GM12878 (cell line): ENCODE data around the gene PELI2. TPM values are rescaled to one million over a fixed set of nuclear protein-coding genes. Genes with fewer than 3 reads are reported as not detected.

Source experiments
- ATAC-seq: fragments of 200-7000 bp; cut with Tn5 transposase; 3 replicates; pipeline ENCODE4 v1.9.1; 2020; ENCODE audit warnings: mild to moderate bottlenecking, moderate library complexity
- BruUV-seq: library from RNA; stranded (reverse); fragments of 400-500 nt; replicated peaks from 2 replicates; lab custom pipeline; 2021; lab: Mats Ljungman, UMichigan
- CTCF ChIA-PET: fragments of 300-600 bp; sonication (Branson Sonifier 250); formaldehyde crosslinking; extraction: SDS; loops from one replicate; lab custom pipeline; 2021; ENCODE audit warnings: inconsistent platforms; lab: Yijun Ruan, JAX
- POLR2A ChIA-PET: fragments of 350-600 bp; formaldehyde crosslinking; extraction: SDS; loops from one replicate; lab custom pipeline; 2021; ENCODE audit warnings: inconsistent platforms; lab: Charles Lee
- RAD21 ChIA-PET: fragments of 300-600 bp; sonication (Branson Sonifier 250); formaldehyde crosslinking; loops from one replicate; lab custom pipeline; 2023; ENCODE audit warnings: antibody characterized with exemption; ENCODE audit not compliant: unreplicated experiment; lab: Charles Lee
- SMC1A ChIA-PET: fragments of 300-600 bp; sonication (Branson Sonifier 250); formaldehyde crosslinking; loops from one replicate; lab custom pipeline; 2023; ENCODE audit not compliant: unreplicated experiment, uncharacterized antibody; lab: Charles Lee
- DNase-seq: peaks from one replicate; pipeline ENCODE4 v3.0.0-alpha.2; 2011; ENCODE audit warnings: low read depth, low spot score
- FAIRE-seq: peaks from 3 replicates; lab custom pipeline; 2011; peaks lifted over from hg19 to GRCh38; lab: Jason Lieb, UNC
- H2AFZ ChIP-seq: 2 replicates; pipeline ENCODE4 v1.6.0; 2011; ENCODE audit warnings: low read depth, low read length, control low read depth; ENCODE audit not compliant: control insufficient read depth
- H3K27ac ChIP-seq: 2 replicates; pipeline ENCODE4 v1.5.1; 2011; ENCODE audit warnings: control low read depth; ENCODE audit not compliant: control insufficient read depth, insufficient read depth
- H3K27me3 ChIP-seq, 2 experiments: replicated peaks in 1 of 2; 2 replicates each; pipeline versions ENCODE4 v1.6.0 to v1.6.1; 2011; ENCODE audit warnings: low read length in 1 of 2; ENCODE audit not compliant: control insufficient read depth in 2 of 2, insufficient read depth in 2 of 2
- H3K36me3 ChIP-seq, 2 experiments: 2 replicates each; pipeline ENCODE4 v1.5.1; 2011; ENCODE audit warnings: low read length in 1 of 2; ENCODE audit not compliant: control insufficient read depth in 2 of 2, insufficient read depth in 2 of 2
- H3K4me1 ChIP-seq: 2 replicates; pipeline ENCODE4 v1.6.1; 2011; ENCODE audit warnings: mild to moderate bottlenecking, low read length, moderate library complexity, mixed read lengths; ENCODE audit not compliant: control insufficient read depth, insufficient read depth
- H3K4me2 ChIP-seq: 2 replicates; pipeline ENCODE4 v1.6.0; 2011; ENCODE audit warnings: control low read depth; ENCODE audit not compliant: control insufficient read depth, insufficient read depth
- H3K4me3 ChIP-seq: fragments of 200-600 bp; sonication (generic); 2 replicates; pipeline ENCODE4 v1.5.1; 2016
- H3K79me2 ChIP-seq: 2 replicates; pipeline ENCODE4 v1.6.0; 2011; ENCODE audit warnings: low read length; ENCODE audit not compliant: control insufficient read depth, insufficient read depth
- H3K9ac ChIP-seq: 2 replicates; pipeline ENCODE4 v1.8.0; 2011; ENCODE audit warnings: low read length, control low read depth, mixed read lengths; ENCODE audit not compliant: control insufficient read depth, insufficient read depth
- H3K9me3 ChIP-seq: replicated peaks from 3 replicates; pipeline ENCODE4 v1.5.1; 2011; ENCODE audit warnings: mild to moderate bottlenecking, low read length; ENCODE audit not compliant: control insufficient read depth, insufficient read depth
- H4K20me1 ChIP-seq: 2 replicates; pipeline ENCODE4 v1.6.0; 2011; ENCODE audit not compliant: control insufficient read depth, insufficient read depth
- CREM ChIP-seq: IDR thresholded peaks from 2 replicates; pipeline ENCODE4 v1.6.1; 2014; ENCODE audit warnings: antibody characterized with exemption, low read depth
- E2F4 ChIP-seq: IDR thresholded peaks from 2 replicates; pipeline ENCODE4 v1.6.1; 2012; ENCODE audit warnings: low read depth, low read length, improper control_type of control experiment
- NFIC ChIP-seq: IDR thresholded peaks from 2 replicates; pipeline ENCODE4 v1.6.1; 2012; ENCODE audit warnings: low read depth, mild to moderate bottlenecking, inconsistent platforms, low read length, moderate library complexity
- SIX5 ChIP-seq: IDR thresholded peaks from 2 replicates; pipeline ENCODE4 v1.6.1; 2011; ENCODE audit warnings: mild to moderate bottlenecking, low read depth, low read length, moderate library complexity; ENCODE audit not compliant: severe bottlenecking
- SMAD1 ChIP-seq: fragments of 450-650 bp; IDR thresholded peaks from 2 replicates; pipeline ENCODE4 v1.6.1; 2018; ENCODE audit warnings: mild to moderate bottlenecking, low read depth; ENCODE audit not compliant: partially characterized antibody
- WGBS: methylation state at CpG from one replicate; pipeline ENCODE4 v1.1.6; 2016; ENCODE audit warnings: low lambda C conversion rate; ENCODE audit not compliant: insufficient replicate concordance, insufficient coverage; ENCODE audit errors: missing lambda C conversion rate; 5-methylcytosine and 5-hydroxymethylcytosine counted together
- in situ Hi-C: fragments of 300-500 bp; cut with MboI; formaldehyde crosslinking; loops from 9 replicates; pipeline ENCODE4 v1.14.3; 2018; ENCODE audit warnings: mixed read lengths
- intact Hi-C: fragments of 100-400 bp; cut with micrococcal nuclease; formaldehyde crosslinking; loops from one replicate; pipeline ENCODE4 v1.14.2; 2022; ENCODE audit not compliant: unreplicated experiment
- polyA plus RNA-seq, 11 experiments: library from polyadenylated mRNA; depleted of rRNA in 4 of 11; unstranded in 6 of 11; stranded (reverse) in 5 of 11; fragments of >200 nt; fragmentation: Nextera tagmentation in 4 of 11; fragmentation: Illumina TruSeq in 1 of 11; extraction: Ambion mirVana in 4 of 11; extraction: Trizol in 1 of 11; gene quantifications; 1 replicate in 1 of 11; 2 replicates in 10 of 11; pipeline versions ENCODE4 v1.2.1 to v1.2.3, GENCODE V29; 2011 to 2016; ENCODE audit warnings: inconsistent platforms in 2 of 11, missing spikeins in 2 of 11, low read depth in 1 of 11
- total RNA-seq, 4 experiments: library from RNA; depleted of rRNA in 3 of 4; stranded (reverse); fragments of >200 nt in 3 of 4; fragmentation: Illumina TruSeq in 1 of 4; extraction: Trizol in 1 of 4; gene quantifications; 2 replicates each; pipeline versions ENCODE4 v1.2.1 to v1.2.3, GENCODE V29; 2013 to 2021
- TF ChIP-seq, protein P1 (sequence below): IDR thresholded peaks from 2 replicates; pipeline ENCODE4 v1.6.1; 2012; ENCODE audit warnings: low read depth, low read length, improper control_type of control experiment
- TF ChIP-seq, protein P2 (sequence below): fragments of 450-650 bp; IDR thresholded peaks from 2 replicates; pipeline ENCODE4 v1.6.1; 2017; ENCODE audit warnings: mild to moderate bottlenecking

The PELI2 gene
- total and polyA plus RNA-seq, 10 of the 15 experiments (the other 5 are each of a cell fraction or from before 2014, with no cell fraction given): under 0.01 to 0.10 (median 0.01) TPM; not detected in 3

DNA sequence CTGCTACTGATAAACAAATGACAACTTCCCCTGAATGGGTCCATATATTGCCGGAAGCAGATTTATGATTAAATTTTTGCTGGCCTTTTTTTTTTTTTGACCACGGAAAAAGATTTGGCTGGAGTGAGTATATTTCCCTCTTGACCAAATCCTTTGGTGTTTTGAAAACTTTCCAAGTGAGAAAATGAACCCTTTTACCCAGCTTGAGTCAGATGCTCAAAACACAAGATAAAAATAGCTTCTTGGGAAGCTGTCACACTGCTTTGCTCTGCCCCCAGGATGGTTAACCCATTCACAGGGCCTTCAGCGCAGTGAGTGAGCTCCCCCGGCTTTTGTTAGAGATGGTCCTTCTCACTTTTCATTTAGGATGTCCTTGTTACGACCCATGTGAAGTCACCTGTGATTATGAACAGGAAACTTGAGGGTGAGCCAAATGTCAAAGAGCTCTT is 224.3 kb downstream of the PELI2 start:
- Histone ChIP-seq H2AFZ (peak overlapping the region; percentile 15; the same call in 1 of the 2 replicates), H3K27me3 (no peaks in the 10 kb centered on the region), H4K20me1 (no peaks in the 10 kb centered on the region), H3K4me1 (no peaks in the 10 kb centered on the region), H3K9ac (no peak overlapping the region), H3K27ac (no peak overlapping the region), H3K79me2 (no peaks in the 10 kb centered on the region), H3K36me3 (no peaks in the 10 kb centered on the region), H3K9me3 (no peaks in the 10 kb centered on the region), H3K4me3 (no peak overlapping the region), H3K4me2 (no peak overlapping the region)
- intact Hi-C loops (loop anchor here (10.0 kb wide), 1 partner anchor 478 kb away; no protein-coding TSS in a partner anchor), in situ Hi-C loops (loop anchor here (5.0 to 10.0 kb wide), 2 partner anchors 608 to 905 kb away; no protein-coding TSS in a partner anchor)
- ChIA-PET CTCF (interaction anchor here (0.6 to 4.2 kb wide), 2 partner anchors 611 to 1814 kb away, joined by 3 to 51 read pairs; no protein-coding TSS in a partner anchor), POLR2A (no interaction called here), SMC1A (interaction anchor here (0.9 to 1.3 kb wide), 4 partner anchors 8 to 627 kb away, joined by 3 to 4 read pairs (median 3); no protein-coding TSS in a partner anchor), RAD21 (interaction anchor here (3.6 kb wide), 1 partner anchor 611 kb away, joined by 24 read pairs; no protein-coding TSS in a partner anchor)
- ATAC-seq (no peak), DNase-seq (no peak), FAIRE-seq (no peak)
- no TSS peak for BruUV-seq
- WGBS: 11% methylated on average over 5 of the region's 5 CpGs
- TF ChIP-seq, protein P1, sequence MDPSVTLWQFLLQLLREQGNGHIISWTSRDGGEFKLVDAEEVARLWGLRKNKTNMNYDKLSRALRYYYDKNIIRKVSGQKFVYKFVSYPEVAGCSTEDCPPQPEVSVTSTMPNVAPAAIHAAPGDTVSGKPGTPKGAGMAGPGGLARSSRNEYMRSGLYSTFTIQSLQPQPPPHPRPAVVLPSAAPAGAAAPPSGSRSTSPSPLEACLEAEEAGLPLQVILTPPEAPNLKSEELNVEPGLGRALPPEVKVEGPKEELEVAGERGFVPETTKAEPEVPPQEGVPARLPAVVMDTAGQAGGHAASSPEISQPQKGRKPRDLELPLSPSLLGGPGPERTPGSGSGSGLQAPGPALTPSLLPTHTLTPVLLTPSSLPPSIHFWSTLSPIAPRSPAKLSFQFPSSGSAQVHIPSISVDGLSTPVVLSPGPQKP: no peak
- TF ChIP-seq, protein P2, sequence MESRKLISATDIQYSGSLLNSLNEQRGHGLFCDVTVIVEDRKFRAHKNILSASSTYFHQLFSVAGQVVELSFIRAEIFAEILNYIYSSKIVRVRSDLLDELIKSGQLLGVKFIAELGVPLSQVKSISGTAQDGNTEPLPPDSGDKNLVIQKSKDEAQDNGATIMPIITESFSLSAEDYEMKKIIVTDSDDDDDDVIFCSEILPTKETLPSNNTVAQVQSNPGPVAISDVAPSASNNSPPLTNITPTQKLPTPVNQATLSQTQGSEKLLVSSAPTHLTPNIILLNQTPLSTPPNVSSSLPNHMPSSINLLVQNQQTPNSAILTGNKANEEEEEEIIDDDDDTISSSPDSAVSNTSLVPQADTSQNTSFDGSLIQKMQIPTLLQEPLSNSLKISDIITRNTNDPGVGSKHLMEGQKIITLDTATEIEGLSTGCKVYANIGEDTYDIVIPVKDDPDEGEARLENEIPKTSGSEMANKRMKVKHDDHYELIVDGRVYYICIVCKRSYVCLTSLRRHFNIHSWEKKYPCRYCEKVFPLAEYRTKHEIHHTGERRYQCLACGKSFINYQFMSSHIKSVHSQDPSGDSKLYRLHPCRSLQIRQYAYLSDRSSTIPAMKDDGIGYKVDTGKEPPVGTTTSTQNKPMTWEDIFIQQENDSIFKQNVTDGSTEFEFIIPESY: no peak
- TF ChIP-seq E2F4 (no peak), NFIC (no peak), CREM (no peak), SMAD1 (no peak), SIX5 (no peak)
